Activated CD4-positive, alpha-beta T cell treated with anti-CD3 and anti-CD28 coated beads, Interleukin-2, amount 50 U/mL, for 24 hours (primary cell): ENCODE results near the gene BLCAP.

ENCODE experiments used
- DNase-seq, 2 donors: peaks; one replicate each; pipeline ENCODE4 v3.0.0-alpha.2; 2020; ENCODE audit warnings: low read depth in 1 of 2, low spot score in 1 of 2

The BLCAP gene

GRCh38 chr20:37518059-37518458 lies 9.6 kb downstream of the BLCAP start:
- no peak for DNase-seq

DNA sequence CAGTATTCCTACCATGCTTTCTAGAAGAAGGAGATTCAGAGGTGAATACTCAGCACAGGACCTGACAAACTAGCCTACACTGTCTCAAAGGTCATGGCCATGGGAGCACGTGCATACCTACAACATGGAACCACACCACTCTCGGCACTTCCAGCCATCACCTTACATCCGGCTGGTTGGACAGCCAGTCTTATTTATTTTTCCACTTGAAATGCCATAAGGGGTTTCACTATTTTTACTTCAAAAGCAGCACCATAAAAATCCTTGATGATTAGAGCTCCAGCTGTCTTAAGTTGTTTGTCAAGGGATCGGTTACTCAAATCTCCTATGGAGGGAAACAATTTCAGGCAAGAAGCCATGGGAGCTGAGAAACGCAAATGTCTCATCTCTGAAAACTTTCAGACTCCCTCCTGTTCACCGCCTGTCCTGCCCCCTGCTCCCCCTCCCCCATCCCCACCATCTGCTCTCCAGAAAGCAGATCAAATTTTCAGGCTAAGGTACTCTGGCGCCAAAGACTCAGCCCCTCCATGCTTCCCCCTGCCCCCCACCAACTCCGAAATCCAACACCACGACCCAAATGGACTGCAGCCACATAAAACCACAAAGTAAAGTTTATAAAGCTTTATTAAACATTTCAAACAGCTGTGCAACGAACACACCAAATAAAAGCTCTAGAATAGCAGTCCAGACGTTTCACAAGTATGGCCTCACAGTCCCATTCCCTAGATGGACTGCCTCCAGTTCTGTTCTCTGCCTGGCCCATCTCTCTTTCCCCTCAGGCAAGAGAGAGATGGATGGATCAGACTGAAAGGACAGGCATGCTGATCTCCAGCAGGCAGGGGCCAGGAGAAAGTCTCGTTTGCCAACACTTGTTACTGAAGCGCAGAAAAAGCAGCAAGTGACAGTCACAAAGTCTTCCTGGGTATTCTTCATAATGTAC lies 10.6 kb downstream of the BLCAP start:
- no peak for DNase-seq

- no peak for DNase-seq
Measured at GRCh38 chr20:37515876-37516275, 11.8 kb downstream of the BLCAP start.

GRCh38 chr20:37513779-37514359 lies 13.8 kb downstream of the BLCAP start:
- DNase-seq: no peak

GRCh38 chr20:37511610-37512275 lies 15.9 kb downstream of the BLCAP start:
- DNase-seq: no peak

DNA sequence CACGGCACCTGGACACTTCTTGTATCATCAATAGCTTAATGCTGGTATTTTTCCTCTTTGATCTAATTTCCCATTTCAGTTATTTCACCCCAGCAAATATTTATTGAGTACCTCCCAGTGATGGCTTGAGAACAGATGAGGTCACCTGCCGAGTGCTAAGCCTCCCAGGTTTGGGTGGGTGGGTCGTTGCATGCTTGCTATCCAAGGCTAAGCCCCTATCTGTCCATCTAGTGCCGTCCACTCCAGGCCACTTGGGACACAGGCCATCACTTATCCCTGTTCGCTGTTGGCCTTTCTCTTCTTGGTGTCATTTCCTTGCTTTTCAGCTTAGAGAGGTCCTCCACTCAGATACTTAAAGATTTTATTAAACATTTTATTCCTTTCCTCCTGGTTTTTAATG lies 17.4 kb downstream of the BLCAP start:
- no peak for DNase-seq

DNA sequence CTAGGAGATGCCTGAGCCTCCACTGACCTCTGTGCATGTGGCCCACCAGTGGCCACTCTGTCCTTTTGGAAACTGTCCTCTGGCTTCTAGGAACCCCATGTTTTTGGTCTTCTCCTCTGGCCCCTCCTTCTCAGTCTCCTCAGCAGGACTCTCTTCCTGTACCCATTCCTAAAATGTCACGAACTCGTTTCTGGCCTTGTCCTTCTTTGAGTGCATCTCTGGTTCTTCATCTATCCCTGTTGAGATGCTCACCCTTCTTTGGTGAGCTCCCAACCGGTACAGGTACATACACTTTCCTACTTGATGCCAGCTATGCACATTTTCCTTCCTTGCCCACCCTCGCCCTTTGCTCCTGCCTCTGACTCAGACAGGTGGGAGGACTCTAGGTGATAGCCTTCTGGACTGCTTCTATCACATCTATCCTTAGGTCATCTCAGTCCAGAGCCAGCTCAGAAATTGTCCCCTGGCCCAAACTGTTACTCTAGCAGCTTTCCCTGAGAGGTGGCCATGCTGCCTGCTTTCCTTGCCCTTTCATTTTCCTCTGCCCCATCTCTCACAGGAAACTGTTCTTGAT lies 21.4 kb downstream of the BLCAP start:
- no peak for DNase-seq

GRCh38 chr20:37505263-37506151 lies 22.2 kb downstream of the BLCAP start:
- no peak for DNase-seq

- no peak for DNase-seq
Measured at GRCh38 chr20:37504404-37505096, 23.1 kb downstream of the BLCAP start.

DNA sequence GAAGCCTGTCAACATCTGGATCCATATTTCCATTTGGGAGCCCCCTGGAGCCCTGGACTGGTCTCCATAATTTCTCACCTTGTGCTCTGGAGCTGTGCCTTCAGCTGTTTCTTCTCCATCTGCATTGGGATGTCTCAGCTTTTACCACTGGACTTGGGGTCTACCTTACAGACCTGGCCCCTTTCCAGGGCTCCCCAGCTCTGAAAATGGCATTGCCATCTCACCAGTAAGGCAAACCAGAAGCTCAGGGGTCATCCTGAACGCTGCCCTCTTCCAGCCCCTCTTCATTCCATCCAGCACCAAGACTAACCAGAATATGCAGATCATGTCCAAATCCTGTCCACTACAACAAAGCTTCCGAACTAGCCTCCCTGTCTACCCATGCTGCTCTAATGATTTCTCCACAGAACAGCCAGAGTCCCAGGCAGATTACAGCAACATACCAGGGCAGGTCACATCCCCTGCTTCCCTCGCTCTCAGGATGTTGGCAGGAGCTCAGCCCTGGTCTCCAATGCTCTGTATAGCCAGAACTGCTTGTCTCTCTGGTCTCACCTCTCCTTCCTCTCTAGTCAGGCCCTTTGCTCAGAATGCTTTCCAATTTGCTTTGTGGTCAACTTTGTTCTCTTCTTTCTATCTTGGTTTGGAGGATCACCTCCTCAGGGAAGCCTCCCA lies 24.3 kb downstream of the BLCAP start:
- no peak for DNase-seq

DNA sequence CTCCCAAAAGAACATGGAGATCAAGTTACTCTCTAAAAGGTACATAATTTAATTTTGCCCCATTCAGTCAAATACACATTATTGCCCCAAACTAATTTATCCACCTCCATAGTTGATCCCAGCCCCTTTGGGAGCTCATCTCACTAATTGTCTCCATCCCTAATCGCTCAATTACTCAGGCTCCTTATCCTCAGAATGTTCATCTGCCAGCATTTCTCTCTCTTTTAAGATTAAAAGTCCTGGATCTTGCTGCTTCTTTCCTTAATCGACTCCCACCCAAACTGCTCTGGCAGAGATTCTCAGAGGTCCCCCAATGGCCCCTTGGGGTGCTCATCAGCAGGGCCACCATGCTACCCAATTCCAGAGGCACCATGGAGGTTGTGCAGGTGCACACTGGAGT lies 25.0 kb downstream of the BLCAP start:
- DNase-seq: no peak

- DNase-seq: no peak
Measured at GRCh38 chr20:37501940-37502339, 25.7 kb downstream of the BLCAP start.

- DNase-seq: no peak
Measured at GRCh38 chr20:37500311-37500710, 27.4 kb downstream of the BLCAP start.

GRCh38 chr20:37498066-37498665 lies 29.5 kb downstream of the BLCAP start:
- no peak for DNase-seq

GRCh38 chr20:37494796-37495195 lies 32.9 kb downstream of the BLCAP start:
- no peak for DNase-seq

- DNase-seq: no peak
Measured at GRCh38 chr20:37494301-37494700, 33.4 kb downstream of the BLCAP start.

GRCh38 chr20:37492945-37493344 lies 34.7 kb downstream of the BLCAP start:
- no peak for DNase-seq

DNA sequence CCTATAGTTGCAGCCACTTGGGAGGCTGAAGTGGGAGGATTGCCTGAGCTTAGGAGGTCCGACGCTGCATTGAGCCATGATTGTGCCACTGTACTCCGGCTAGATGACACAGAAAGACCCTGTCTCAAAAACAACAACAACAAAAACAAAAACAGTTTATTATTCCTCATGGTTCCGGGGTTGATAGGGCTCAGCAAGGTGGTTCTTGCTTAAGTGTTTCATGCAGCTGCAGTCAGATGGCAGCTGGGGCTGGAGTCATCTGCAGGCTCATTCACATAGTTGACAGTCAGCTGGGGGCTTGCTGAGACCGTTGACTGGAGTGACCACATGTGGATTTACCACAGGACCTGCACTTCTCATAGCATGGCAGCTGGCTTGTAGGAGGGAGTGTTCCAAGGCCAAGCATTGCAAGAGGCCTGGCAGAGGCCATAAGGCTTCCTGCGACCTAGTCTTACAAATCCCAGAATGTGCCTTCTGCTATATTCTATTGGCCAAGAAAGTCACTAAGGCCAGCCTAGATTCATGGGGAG lies 35.5 kb downstream of the BLCAP start:
- DNase-seq: no peak
